ENCODE results near the gene C4orf36. TPM values are rescaled to one million over a fixed set of nuclear protein-coding genes. Genes with fewer than 3 reads are reported as not detected.

The C4orf36 gene
- 1.6 and 5.6 TPM in 2 replicates for total RNA-seq (2014; rRNA removed; shearing (Covaris generic); ENCODE audit: low replicate concordance)

- in situ Hi-C loops (cut with HindIII; ENCODE audit: low pct_unique_long_range_greater_than_20kb, low sequenced_read_pairs): no loop called here
- peak; percentile 68 for DNase-seq (ENCODE audit: low read depth)
These were observed at the start of gene C4orf36 for GRCh38 chr4:86891762-86892635. C4orf36 (minus strand) TSS chr4:86892422; CDS start chr4:86891520, 902 bp downstream.

- DNase-seq (ENCODE audit: low read depth): no peak
- in situ Hi-C loops (cut with HindIII; ENCODE audit: low pct_unique_long_range_greater_than_20kb, low sequenced_read_pairs): no loop called here
These were observed 48.8 kb upstream of the C4orf36 start for GRCh38 chr4:86940920-86941460.

- in situ Hi-C loops (cut with HindIII; ENCODE audit: low pct_unique_long_range_greater_than_20kb, low sequenced_read_pairs): no loop called here
- DNase-seq (ENCODE audit: low read depth): no peak
These were observed 47.7 kb upstream of the C4orf36 start for GRCh38 chr4:86939729-86940575.

- in situ Hi-C loops (cut with HindIII; ENCODE audit: low pct_unique_long_range_greater_than_20kb, low sequenced_read_pairs): no loop called here
- no peak for DNase-seq (ENCODE audit: low read depth)
These were observed 46.7 kb upstream of the C4orf36 start for GRCh38 chr4:86938771-86939520.

GRCh38 chr4:86935853-86936733 is 43.9 kb upstream of the C4orf36 start:
- in situ Hi-C loops (cut with HindIII; ENCODE audit: low pct_unique_long_range_greater_than_20kb, low sequenced_read_pairs): no loop called here
- DNase-seq (ENCODE audit: low read depth): peak; percentile 93

- DNase-seq (ENCODE audit: low read depth): no peak
- in situ Hi-C loops (cut with HindIII; ENCODE audit: low pct_unique_long_range_greater_than_20kb, low sequenced_read_pairs): no loop called here
These were observed 43.3 kb upstream of the C4orf36 start for GRCh38 chr4:86935566-86935852.

GRCh38 chr4:86934771-86935565 is 42.7 kb upstream of the C4orf36 start, which contains the start of gene AFF1:
AFF1 (plus strand) TSS chr4:86935011; CDS start chr4:86948534, 13,523 bp downstream.
- in situ Hi-C loops (cut with HindIII; ENCODE audit: low pct_unique_long_range_greater_than_20kb, low sequenced_read_pairs): no loop called here
- peak; percentile 84 for DNase-seq (ENCODE audit: low read depth)

GRCh38 chr4:86934147-86934770 is 42.0 kb upstream of the C4orf36 start:
- no peak for DNase-seq (ENCODE audit: low read depth)
- in situ Hi-C loops (cut with HindIII; ENCODE audit: low pct_unique_long_range_greater_than_20kb, low sequenced_read_pairs): no loop called here

- in situ Hi-C loops (cut with HindIII; ENCODE audit: low pct_unique_long_range_greater_than_20kb, low sequenced_read_pairs): no loop called here
- no peak for DNase-seq (ENCODE audit: low read depth)
These were observed 36.4 kb upstream of the C4orf36 start for GRCh38 chr4:86928400-86929255.

- in situ Hi-C loops (cut with HindIII; ENCODE audit: low pct_unique_long_range_greater_than_20kb, low sequenced_read_pairs): no loop called here
- peak; percentile 98 for DNase-seq (ENCODE audit: low read depth)
These were observed 35.7 kb upstream of the C4orf36 start for GRCh38 chr4:86927843-86928395.

GRCh38 chr4:86926435-86927086 is 34.3 kb upstream of the C4orf36 start:
- in situ Hi-C loops (cut with HindIII; ENCODE audit: low pct_unique_long_range_greater_than_20kb, low sequenced_read_pairs): no loop called here
- DNase-seq (ENCODE audit: low read depth): peak; percentile 88

GRCh38 chr4:86924811-86925210 is 32.6 kb upstream of the C4orf36 start:
- peak; percentile 77 for DNase-seq (ENCODE audit: low read depth)
- in situ Hi-C loops (cut with HindIII; ENCODE audit: low pct_unique_long_range_greater_than_20kb, low sequenced_read_pairs): no loop called here

GRCh38 chr4:86921608-86922252 is 29.5 kb upstream of the C4orf36 start:
- in situ Hi-C loops (cut with HindIII; ENCODE audit: low pct_unique_long_range_greater_than_20kb, low sequenced_read_pairs): no loop called here
- no peak for DNase-seq (ENCODE audit: low read depth)

- in situ Hi-C loops (cut with HindIII; ENCODE audit: low pct_unique_long_range_greater_than_20kb, low sequenced_read_pairs): no loop called here
- no peak for DNase-seq (ENCODE audit: low read depth)
These were observed 27.5 kb upstream of the C4orf36 start for GRCh38 chr4:86919561-86920223.
